GM21381 (cell line): ENCODE data around the gene FCER1G.

Experiments used
- ATAC-seq: cut with Tn5 transposase; IDR thresholded peaks from one replicate; pipeline ENCODE4 v1.9.1; 2021; ENCODE audit warnings: mild to moderate bottlenecking, moderate library complexity; ENCODE audit not compliant: unreplicated experiment

FCER1G gene

DNA sequence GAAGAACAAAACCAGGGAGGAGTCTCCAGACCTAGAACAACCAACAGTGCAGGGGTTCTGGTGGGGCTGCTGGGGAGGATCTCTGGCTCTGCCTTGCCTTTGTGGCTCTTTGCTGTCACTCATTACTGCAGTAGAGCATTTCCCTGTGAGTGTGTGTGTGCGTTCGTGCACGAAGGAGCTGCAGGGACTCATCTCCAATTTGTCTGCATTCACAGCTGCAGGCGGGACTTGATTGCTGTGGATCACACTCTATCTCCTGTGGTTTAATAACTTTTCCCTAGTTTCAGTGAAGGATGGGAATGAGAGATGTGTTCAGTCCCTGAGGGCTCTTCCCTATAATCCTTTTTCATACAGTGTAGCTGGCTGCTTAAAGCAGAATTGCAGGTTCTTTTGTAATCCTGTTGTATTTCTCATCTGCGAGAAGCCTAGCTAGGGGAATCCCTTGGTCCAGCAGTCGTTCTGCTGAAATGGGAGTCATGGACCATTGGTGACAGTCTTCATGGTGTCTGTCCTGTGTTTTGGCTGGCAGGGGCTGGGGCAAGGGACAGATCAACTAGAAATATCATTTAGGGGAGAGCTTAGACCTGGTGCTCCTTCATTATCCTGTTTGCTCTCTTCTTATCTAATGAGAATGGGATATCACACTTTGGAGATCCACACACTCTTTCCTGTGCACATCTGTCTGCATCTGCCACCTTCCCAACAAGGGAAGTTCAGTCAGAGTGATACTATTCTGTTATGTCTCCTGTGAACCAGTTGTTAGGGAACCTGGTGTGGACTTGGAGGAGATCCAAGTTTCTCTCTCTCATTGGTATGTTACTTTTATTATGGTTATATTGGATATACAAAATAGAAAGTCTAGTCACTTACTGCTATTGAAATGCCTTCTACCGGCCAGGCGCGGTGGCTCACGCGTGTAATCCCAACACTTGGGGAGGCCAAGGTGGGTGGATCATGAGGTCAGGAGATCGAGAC is 46.5 kb downstream of the FCER1G start:
- no peak for ATAC-seq

- ATAC-seq = no peak
Observed at GRCh38 chr1:161265305-161265704, 50.2 kb downstream of the FCER1G start.

- ATAC-seq = no peak
Observed at GRCh38 chr1:161266202-161266601, 51.1 kb downstream of the FCER1G start.

DNA sequence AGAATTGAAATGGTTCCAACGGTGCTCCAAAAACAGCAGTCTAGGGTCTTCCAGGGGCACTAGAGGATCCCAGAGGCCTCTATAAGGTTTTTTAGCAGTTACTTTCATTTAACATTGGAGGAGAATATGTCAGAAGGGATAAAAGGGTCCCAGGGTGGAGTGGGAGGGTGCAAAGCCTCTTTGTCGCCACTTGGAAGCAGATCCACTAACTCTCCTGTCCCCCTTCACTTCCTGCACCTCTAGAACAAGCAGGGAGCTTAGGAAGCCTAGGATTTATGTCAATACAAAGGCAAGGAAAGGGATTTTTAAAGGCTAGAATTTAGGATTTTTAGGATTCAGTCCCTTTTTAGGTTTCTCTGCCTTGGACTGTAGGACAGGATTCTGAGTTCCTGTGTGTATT is 51.7 kb downstream of the FCER1G start:
- no peak for ATAC-seq

DNA sequence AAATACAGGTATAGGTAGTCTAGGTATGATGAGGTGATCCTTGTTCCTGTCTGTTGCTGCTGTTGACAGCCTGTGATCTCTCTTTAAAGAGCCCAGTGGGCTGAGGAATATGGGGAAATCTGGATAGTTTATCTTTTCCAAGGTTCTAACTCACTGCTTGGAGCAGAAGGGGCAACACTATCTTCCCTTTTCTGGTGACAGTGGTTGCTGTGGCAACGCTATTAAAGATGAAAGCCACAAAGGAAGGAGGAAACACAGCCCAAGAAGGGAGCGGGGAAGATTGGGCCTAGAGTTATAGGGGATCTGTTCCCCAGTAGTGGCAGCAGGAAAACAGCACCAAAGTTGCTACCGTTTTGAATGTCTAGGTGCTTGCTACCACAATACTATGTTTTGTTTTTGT is 52.2 kb downstream of the FCER1G start:
- no peak for ATAC-seq
